ENCODE results near the gene TNPO2. TPM values are rescaled to one million over a fixed set of nuclear protein-coding genes. Genes with fewer than 3 reads are reported as not detected.

TNPO2 gene
- total and polyA plus RNA-seq, 2 of the 13 experiments (the other 11 are each of a cell fraction or from before 2014, with no cell fraction given) = 31.7 to 61.0 TPM

DNA sequence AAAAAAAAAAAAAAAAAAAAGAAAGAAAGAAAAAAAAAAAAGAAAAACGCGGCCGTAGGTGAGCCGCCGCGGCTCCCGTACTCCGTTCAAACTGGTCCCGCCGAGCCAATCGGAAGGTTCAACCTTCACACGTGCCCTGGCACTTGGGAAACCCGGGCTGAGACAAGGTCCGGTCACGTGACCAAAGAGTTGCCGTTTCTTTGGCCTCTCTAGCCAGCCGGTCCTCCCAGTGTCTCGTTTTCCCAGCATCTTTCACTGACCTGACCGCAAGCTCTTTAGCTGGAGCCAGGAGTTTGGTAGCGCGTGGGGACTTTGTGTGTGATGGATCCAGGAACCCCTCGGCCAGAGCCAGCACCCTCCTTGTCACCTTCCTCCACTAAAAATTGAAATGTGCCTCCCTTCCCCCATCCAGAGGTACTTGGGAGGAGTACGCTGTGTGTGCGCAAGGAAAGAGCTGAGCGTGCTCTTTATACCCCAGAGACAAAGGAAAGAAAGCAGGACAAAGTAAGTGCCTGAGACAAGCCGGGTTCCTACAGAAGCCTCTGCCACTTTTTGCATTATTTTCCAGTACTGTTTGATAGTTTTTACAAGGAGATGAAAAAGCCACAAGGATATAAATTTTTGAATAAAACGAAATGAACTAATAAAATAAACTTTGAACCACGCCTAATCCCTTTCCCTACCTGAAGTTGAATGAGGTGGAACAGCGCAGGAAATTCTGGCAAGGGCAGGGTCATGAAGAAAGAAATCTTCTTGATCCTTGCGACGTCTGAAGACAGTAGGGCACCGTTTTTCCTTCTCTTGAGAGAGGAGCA lies 959 bp downstream of the TNPO2 start (continued):
- TF ChIP-seq, protein P1, sequence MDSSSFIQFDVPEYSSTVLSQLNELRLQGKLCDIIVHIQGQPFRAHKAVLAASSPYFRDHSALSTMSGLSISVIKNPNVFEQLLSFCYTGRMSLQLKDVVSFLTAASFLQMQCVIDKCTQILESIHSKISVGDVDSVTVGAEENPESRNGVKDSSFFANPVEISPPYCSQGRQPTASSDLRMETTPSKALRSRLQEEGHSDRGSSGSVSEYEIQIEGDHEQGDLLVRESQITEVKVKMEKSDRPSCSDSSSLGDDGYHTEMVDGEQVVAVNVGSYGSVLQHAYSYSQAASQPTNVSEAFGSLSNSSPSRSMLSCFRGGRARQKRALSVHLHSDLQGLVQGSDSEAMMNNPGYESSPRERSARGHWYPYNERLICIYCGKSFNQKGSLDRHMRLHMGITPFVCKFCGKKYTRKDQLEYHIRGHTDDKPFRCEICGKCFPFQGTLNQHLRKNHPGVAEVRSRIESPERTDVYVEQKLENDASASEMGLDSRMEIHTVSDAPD (CRISPR knock-in tag; IDR thresholded peaks at IDR 0.05) = no peak
- TF ChIP-seq ZNF12 (CRISPR knock-in tag; IDR thresholded peaks at IDR 0.05) (no peak), PITX1 (CRISPR knock-in tag; IDR thresholded peaks at IDR 0.05) (no peak), ZFP41 (CRISPR knock-in tag; IDR thresholded peaks at IDR 0.05; ENCODE audit: borderline replicate concordance) (no peak), HOXA5 (CRISPR knock-in tag; IDR thresholded peaks at IDR 0.05) (0 out of 2 replicates have a peak, but pooled peaks have one; percentile 24), ZNF224 (CRISPR knock-in tag; IDR thresholded peaks at IDR 0.05) (no peak), BRD4 (CRISPR knock-in tag; IDR thresholded peaks at IDR 0.05) (peak; percentile 61; the same call in 1 of the 2 replicates), HNF4G (IDR thresholded peaks at IDR 0.05; ENCODE audit: borderline replicate concordance, low read depth, low read length) (no peak), HNF4G (CRISPR knock-in tag; IDR thresholded peaks at IDR 0.05; ENCODE audit: borderline replicate concordance, low read depth) (no peak), ZNF572 (CRISPR knock-in tag; IDR thresholded peaks at IDR 0.05) (no peak), ARNTL (CRISPR knock-in tag; IDR thresholded peaks at IDR 0.05) (peak; percentile 94), CENPX (CRISPR knock-in tag; IDR thresholded peaks at IDR 0.05) (no peak), ZNF850 (CRISPR knock-in tag; conservative IDR thresholded peaks at IDR 0.05) (no peak), KAT7 (CRISPR knock-in tag; IDR thresholded peaks at IDR 0.05; ENCODE audit: borderline replicate concordance) (no peak), ZNF17 (CRISPR knock-in tag; IDR thresholded peaks at IDR 0.05) (no peak), MYNN (CRISPR knock-in tag; IDR thresholded peaks at IDR 0.05; ENCODE audit: low read depth) (no peak), MEIS1 (CRISPR knock-in tag; IDR thresholded peaks at IDR 0.05; ENCODE audit: borderline replicate concordance) (no peak), SP140L (CRISPR knock-in tag; IDR thresholded peaks at IDR 0.05; ENCODE audit: borderline replicate concordance) (no peak), RXRA (CRISPR knock-in tag; IDR thresholded peaks at IDR 0.05) (no peak), NFE2 (CRISPR knock-in tag; IDR thresholded peaks at IDR 0.05) (no peak), KAT8 (CRISPR knock-in tag; IDR thresholded peaks at IDR 0.05) (peak; percentile 92), RFX5 (IDR thresholded peaks at IDR 0.05; ENCODE audit: low read depth, low read length) (no peak), SNRNP70 (IDR thresholded peaks at IDR 0.05; ENCODE audit: low read depth, low read length) (no peak), WIZ (CRISPR knock-in tag; IDR thresholded peaks at IDR 0.05) (no peak), DMAP1 (CRISPR knock-in tag; IDR thresholded peaks at IDR 0.05) (peak; percentile 68)
- TF ChIP-seq, protein P2, sequence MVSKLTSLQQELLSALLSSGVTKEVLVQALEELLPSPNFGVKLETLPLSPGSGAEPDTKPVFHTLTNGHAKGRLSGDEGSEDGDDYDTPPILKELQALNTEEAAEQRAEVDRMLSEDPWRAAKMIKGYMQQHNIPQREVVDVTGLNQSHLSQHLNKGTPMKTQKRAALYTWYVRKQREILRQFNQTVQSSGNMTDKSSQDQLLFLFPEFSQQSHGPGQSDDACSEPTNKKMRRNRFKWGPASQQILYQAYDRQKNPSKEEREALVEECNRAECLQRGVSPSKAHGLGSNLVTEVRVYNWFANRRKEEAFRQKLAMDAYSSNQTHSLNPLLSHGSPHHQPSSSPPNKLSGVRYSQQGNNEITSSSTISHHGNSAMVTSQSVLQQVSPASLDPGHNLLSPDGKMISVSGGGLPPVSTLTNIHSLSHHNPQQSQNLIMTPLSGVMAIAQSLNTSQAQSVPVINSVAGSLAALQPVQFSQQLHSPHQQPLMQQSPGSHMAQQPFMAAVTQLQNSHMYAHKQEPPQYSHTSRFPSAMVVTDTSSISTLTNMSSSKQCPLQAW (CRISPR knock-in tag; IDR thresholded peaks at IDR 0.05) = no peak; the same call in 1 of the 2 replicates
- TF ChIP-seq, protein P3, sequence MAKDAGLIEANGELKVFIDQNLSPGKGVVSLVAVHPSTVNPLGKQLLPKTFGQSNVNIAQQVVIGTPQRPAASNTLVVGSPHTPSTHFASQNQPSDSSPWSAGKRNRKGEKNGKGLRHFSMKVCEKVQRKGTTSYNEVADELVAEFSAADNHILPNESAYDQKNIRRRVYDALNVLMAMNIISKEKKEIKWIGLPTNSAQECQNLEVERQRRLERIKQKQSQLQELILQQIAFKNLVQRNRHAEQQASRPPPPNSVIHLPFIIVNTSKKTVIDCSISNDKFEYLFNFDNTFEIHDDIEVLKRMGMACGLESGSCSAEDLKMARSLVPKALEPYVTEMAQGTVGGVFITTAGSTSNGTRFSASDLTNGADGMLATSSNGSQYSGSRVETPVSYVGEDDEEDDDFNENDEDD (CRISPR knock-in tag; IDR thresholded peaks at IDR 0.05; ENCODE audit: borderline replicate concordance) = peak; percentile 88; the same call in 1 of the 2 replicates
- TF ChIP-seq, protein P4, sequence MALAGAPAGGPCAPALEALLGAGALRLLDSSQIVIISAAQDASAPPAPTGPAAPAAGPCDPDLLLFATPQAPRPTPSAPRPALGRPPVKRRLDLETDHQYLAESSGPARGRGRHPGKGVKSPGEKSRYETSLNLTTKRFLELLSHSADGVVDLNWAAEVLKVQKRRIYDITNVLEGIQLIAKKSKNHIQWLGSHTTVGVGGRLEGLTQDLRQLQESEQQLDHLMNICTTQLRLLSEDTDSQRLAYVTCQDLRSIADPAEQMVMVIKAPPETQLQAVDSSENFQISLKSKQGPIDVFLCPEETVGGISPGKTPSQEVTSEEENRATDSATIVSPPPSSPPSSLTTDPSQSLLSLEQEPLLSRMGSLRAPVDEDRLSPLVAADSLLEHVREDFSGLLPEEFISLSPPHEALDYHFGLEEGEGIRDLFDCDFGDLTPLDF (CRISPR knock-in tag; IDR thresholded peaks at IDR 0.05) = peak; percentile 48
